Hepatocyte (in vitro differentiated cells): ENCODE measurements around the gene PHACTR1. TPM values are rescaled to one million over a fixed set of nuclear protein-coding genes. Genes with fewer than 3 reads are reported as not detected.

ENCODE experiments used
- DNase-seq: peaks from one replicate; pipeline ENCODE4 v3.0.0-alpha.2; 2016; ENCODE audit warnings: low spot score
- H2AFZ ChIP-seq: fragments of 200-600 bp; sonication (generic); 2 replicates; pipeline ENCODE4 v1.6.0; 2016; ENCODE audit warnings: antibody characterized with exemption, mild to moderate bottlenecking
- H3K27ac ChIP-seq: fragments of 200-600 bp; sonication (generic); 2 replicates; pipeline ENCODE4 v1.5.1; 2016; ENCODE audit warnings: mild to moderate bottlenecking
- H3K27me3 ChIP-seq: fragments of 200-600 bp; sonication (generic); 2 replicates; pipeline ENCODE4 v1.6.1; 2016
- H3K36me3 ChIP-seq: fragments of 200-600 bp; sonication (generic); replicated peaks from 2 replicates; pipeline ENCODE4 v1.5.1; 2016; ENCODE audit warnings: low read depth; ENCODE audit not compliant: insufficient read depth
- H3K4me1 ChIP-seq: fragments of 200-600 bp; sonication (generic); 2 replicates; pipeline ENCODE4 v1.5.1; 2016; ENCODE audit warnings: mild to moderate bottlenecking, moderate library complexity; ENCODE audit not compliant: insufficient read depth
- H3K4me2 ChIP-seq: fragments of 200-600 bp; sonication (generic); 2 replicates; pipeline ENCODE4 v1.6.0; 2016
- H3K4me3 ChIP-seq: fragments of 200-600 bp; sonication (generic); 2 replicates; pipeline ENCODE4 v1.5.1; 2016; ENCODE audit warnings: mild to moderate bottlenecking
- H3K79me2 ChIP-seq: fragments of 200-600 bp; sonication (generic); 2 replicates; pipeline ENCODE4 v1.6.0; 2017; ENCODE audit warnings: mild to moderate bottlenecking
- H3K9me2 ChIP-seq: fragments of 200-600 bp; sonication (generic); replicated peaks from 2 replicates; pipeline ENCODE4 v1.6.0; 2017; ENCODE audit warnings: mild to moderate bottlenecking; ENCODE audit not compliant: insufficient read depth
- H3K9me3 ChIP-seq: fragments of 200-600 bp; sonication (generic); 2 replicates; pipeline ENCODE4 v1.5.1; 2016; ENCODE audit warnings: low read depth, mild to moderate bottlenecking
- H4K20me1 ChIP-seq: fragments of 200-600 bp; sonication (generic); 2 replicates; pipeline ENCODE4 v1.6.0; 2016; ENCODE audit warnings: mild to moderate bottlenecking; ENCODE audit not compliant: insufficient read depth, poor library complexity, severe bottlenecking
- CTCF ChIP-seq: fragments of 200-600 bp; sonication (generic); IDR thresholded peaks from 2 replicates; pipeline ENCODE4 v1.5.1; 2016; ENCODE audit warnings: antibody characterized with exemption, mild to moderate bottlenecking; ENCODE audit not compliant: poor library complexity
- EZH2 ChIP-seq: fragments of 200-600 bp; sonication (generic); IDR thresholded peaks from 2 replicates; pipeline ENCODE4 v1.6.1; 2016; ENCODE audit warnings: antibody characterized with exemption, mild to moderate bottlenecking, borderline replicate concordance
- EZH2phosphoT487 ChIP-seq: fragments of 200-600 bp; sonication (generic); IDR thresholded peaks from one replicate; pipeline ENCODE4 v1.6.1; 2018; ENCODE audit warnings: antibody characterized with exemption, mild to moderate bottlenecking, low read depth, moderate library complexity; ENCODE audit not compliant: unreplicated experiment, severe bottlenecking
- WGBS: methylation state at CpG from one replicate; pipeline ENCODE4 v1.1.6; 2016; ENCODE audit warnings: low lambda C conversion rate; ENCODE audit errors: missing lambda C conversion rate; 5-methylcytosine and 5-hydroxymethylcytosine counted together
- polyA plus RNA-seq: library from polyadenylated mRNA; unstranded; fragments of >200 nt; fragmentation: Nextera tagmentation; extraction: Ambion mirVana; gene quantifications from 2 replicates; pipeline ENCODE4 v1.2.1, GENCODE V29; 2016
- total RNA-seq: library from RNA; depleted of rRNA; stranded (reverse); fragments of >200 nt; gene quantifications from 2 replicates; pipeline ENCODE4 v1.2.3, GENCODE V29; 2014

PHACTR1 gene
- total and polyA plus RNA-seq, 2 experiments from 2014 or later = 3.0 to 4.3 TPM

GRCh38 chr6:12715437-12715836 is 1.1 kb upstream of the PHACTR1 start:
- TF ChIP-seq EZH2phosphoT487 = no peak
- TF ChIP-seq EZH2 = no peak
- TF ChIP-seq CTCF = no peak
- no peak overlapping the region for H2AFZ ChIP-seq
- no peak for DNase-seq
- no peak overlapping the region for H3K4me3 ChIP-seq
- H3K9me2 ChIP-seq = no peaks in the 10 kb centered on the region
- H4K20me1 ChIP-seq = no peaks in the 10 kb centered on the region
- H3K27me3 ChIP-seq = peaks cover 12% of the 10 kb centered on the region
- H3K79me2 ChIP-seq = no peaks in the 10 kb centered on the region
- H3K27ac ChIP-seq = no peak overlapping the region
- WGBS = 81% methylated on average over 2 of the region's 2 CpGs
- H3K4me2 ChIP-seq = no peak overlapping the region
- no peaks in the 10 kb centered on the region for H3K36me3 ChIP-seq
- no peaks in the 10 kb centered on the region for H3K9me3 ChIP-seq
- no peaks in the 10 kb centered on the region for H3K4me1 ChIP-seq

- Histone ChIP-seq H4K20me1 (no peaks in the 10 kb centered on the region), H3K9me3 (no peaks in the 10 kb centered on the region), H3K27ac (no peak overlapping the region)
These were observed 789 bp downstream of the PHACTR1 start for GRCh38 chr6:12717356-12717755.

GRCh38 chr6:12718015-12718414 is 1.4 kb downstream of the PHACTR1 start:
- Histone ChIP-seq H4K20me1 (no peaks in the 10 kb centered on the region), H3K27ac (no peak overlapping the region), H3K9me2 (no peaks in the 10 kb centered on the region), H2AFZ (no peak overlapping the region), H3K27me3 (peaks cover 9% of the 10 kb centered on the region), H3K36me3 (no peaks in the 10 kb centered on the region), H3K4me1 (no peaks in the 10 kb centered on the region), H3K4me3 (no peak overlapping the region), H3K9me3 (no peaks in the 10 kb centered on the region), H3K79me2 (no peaks in the 10 kb centered on the region), H3K4me2 (peak overlapping the region; percentile 36)
- DNase-seq = peak; percentile 13
- WGBS = 16% methylated on average over 9 of the region's 9 CpGs
- no peak for TF ChIP-seq EZH2
- TF ChIP-seq CTCF = no peak
- no peak for TF ChIP-seq EZH2phosphoT487

More at GRCh38 chr6:12717356-12717755, 789 bp downstream of the PHACTR1 start:
- Histone ChIP-seq H3K4me3 (no peak overlapping the region), H3K9me2 (no peaks in the 10 kb centered on the region), H3K36me3 (no peaks in the 10 kb centered on the region), H2AFZ (no peak overlapping the region), H3K4me2 (peak overlapping the region; percentile 36), H3K79me2 (no peaks in the 10 kb centered on the region), H3K27me3 (peaks cover 9% of the 10 kb centered on the region), H3K4me1 (no peaks in the 10 kb centered on the region)
- no peak for DNase-seq
- TF ChIP-seq EZH2 = no peak
- 44% methylated on average over 9 of the region's 9 CpGs for WGBS

DNA sequence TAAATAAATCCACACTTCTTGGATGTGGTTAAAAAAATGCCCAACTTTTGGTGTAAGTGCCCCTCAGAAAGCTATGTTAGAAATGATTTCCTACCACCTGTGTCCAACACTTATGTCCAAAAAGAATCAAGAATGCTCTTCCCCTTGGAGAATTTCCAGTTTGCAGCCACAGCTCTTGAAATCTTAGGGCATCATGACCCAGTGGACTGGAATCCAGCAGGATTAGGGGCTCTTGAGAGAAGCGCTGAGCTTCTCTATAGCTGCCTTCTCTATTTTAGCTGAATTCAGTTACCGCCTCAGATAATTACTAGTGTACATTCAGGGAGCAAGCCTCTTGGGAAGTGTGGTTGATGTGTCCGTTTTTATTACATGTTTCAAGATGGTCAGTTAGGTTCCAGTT is 2.5 kb downstream of the PHACTR1 start:
- Histone ChIP-seq H4K20me1 (no peaks in the 10 kb centered on the region), H3K27me3 (peaks cover 9% of the 10 kb centered on the region), H3K79me2 (no peaks in the 10 kb centered on the region), H3K27ac (no peak overlapping the region), H3K9me2 (no peaks in the 10 kb centered on the region), H2AFZ (no peak overlapping the region), H3K4me1 (no peaks in the 10 kb centered on the region), H3K4me2 (no peak overlapping the region), H3K36me3 (no peaks in the 10 kb centered on the region), H3K4me3 (no peak overlapping the region), H3K9me3 (no peaks in the 10 kb centered on the region)
- TF ChIP-seq CTCF = no peak
- no peak for TF ChIP-seq EZH2phosphoT487
- TF ChIP-seq EZH2 = no peak
- WGBS = 75% methylated on average over 3 of the region's 3 CpGs
- DNase-seq = no peak
